HepG2 (cell line): ENCODE data around the gene FAHD2A. TPM values are rescaled to one million over a fixed set of nuclear protein-coding genes. Genes with fewer than 3 reads are reported as not detected.

Experiments
- ATAC-seq: fragments of 200-7000 bp; cut with Tn5 transposase; 3 replicates; pipeline ENCODE4 v1.9.1; 2020; ENCODE audit warnings: mild to moderate bottlenecking, moderate library complexity
- BruUV-seq: library from RNA; stranded (reverse); fragments of 400-500 nt; replicated peaks from 2 replicates; lab custom pipeline; 2021; lab: Mats Ljungman, UMichigan
- CTCF ChIA-PET: fragments of 300-600 bp; formaldehyde crosslinking; extraction: SDS; loops from one replicate; lab custom pipeline; 2021; ENCODE audit warnings: low total read pairs, inconsistent platforms, low intra/inter-chr PET ratio; lab: Yijun Ruan, JAX
- POLR2A ChIA-PET: fragments of 350-600 bp; sonication (Branson Sonifier 250); formaldehyde crosslinking; loops from one replicate; lab custom pipeline; 2020; ENCODE audit warnings: antibody characterized with exemption, inconsistent platforms; lab: Yijun Ruan, JAX
- DNase-seq: peaks from one replicate; pipeline ENCODE4 v3.0.0-alpha.2; 2015; ENCODE audit warnings: low spot score
- FAIRE-seq: peaks from 3 replicates; lab custom pipeline; 2011; peaks lifted over from hg19 to GRCh38; lab: Jason Lieb, UNC
- H2AFZ ChIP-seq: one replicate; pipeline ENCODE4 v1.6.1; 2011; ENCODE audit warnings: low read length, inconsistent platforms
- H3K27ac ChIP-seq: fragments of 300-600 bp; 3 replicates; pipeline ENCODE4 v1.8.0; 2011; ENCODE audit warnings: mixed run types, mild to moderate bottlenecking, mixed read lengths, low read length, inconsistent platforms; ENCODE audit not compliant: insufficient read depth; ENCODE audit errors: extremely low read length
- H3K27me3 ChIP-seq, 2 experiments: fragments of 200-600 bp in 1 of 2; 2 replicates in 1 of 2; 3 replicates in 1 of 2; pipeline versions ENCODE4 v1.6.0 to v1.8.0; 2011; ENCODE audit warnings: low read length in 2 of 2, mild to moderate bottlenecking in 2 of 2, moderate library complexity in 2 of 2, inconsistent platforms in 1 of 2; ENCODE audit not compliant: insufficient read depth in 2 of 2, control insufficient read depth in 1 of 2
- H3K36me3 ChIP-seq, 2 experiments: fragments of 200-600 bp in 1 of 2; replicated peaks in 1 of 2; 2 replicates in 1 of 2; 3 replicates in 1 of 2; pipeline versions ENCODE4 v1.5.1 to v1.8.0; 2011; ENCODE audit warnings: low read length in 2 of 2, inconsistent platforms in 1 of 2; ENCODE audit not compliant: insufficient read depth in 2 of 2, control insufficient read depth in 1 of 2
- H3K4me1 ChIP-seq: 2 replicates; pipeline ENCODE4 v1.5.1; 2012; ENCODE audit warnings: low read length, inconsistent platforms; ENCODE audit not compliant: insufficient read depth
- H3K4me2 ChIP-seq: 2 replicates; pipeline ENCODE4 v1.6.0; 2011; ENCODE audit warnings: low read depth, low read length, inconsistent platforms
- H3K4me3 ChIP-seq, 3 experiments: fragments of 200-600 bp in 1 of 3; sonication (generic), shearing (Covaris generic) in 1 of 3; replicated peaks in 1 of 3; 2 replicates each; pipeline ENCODE4 v1.5.1; 2011 to 2016; ENCODE audit warnings: low read length in 3 of 3, inconsistent platforms in 2 of 3, low read depth in 2 of 3, mild to moderate bottlenecking in 2 of 3, control low read depth in 1 of 3, mixed read lengths in 1 of 3; ENCODE audit not compliant: insufficient read depth in 1 of 3
- H3K79me2 ChIP-seq: one replicate; pipeline ENCODE4 v1.6.1; 2011; ENCODE audit warnings: low read length, inconsistent platforms; ENCODE audit not compliant: insufficient read depth
- H3K9ac ChIP-seq: 2 replicates; pipeline ENCODE4 v1.6.0; 2011; ENCODE audit warnings: mild to moderate bottlenecking, low read depth, low read length, inconsistent platforms; ENCODE audit not compliant: insufficient read depth
- H3K9me3 ChIP-seq: 2 replicates; pipeline ENCODE4 v1.5.1; 2012; ENCODE audit warnings: mild to moderate bottlenecking, low read length
- H4K20me1 ChIP-seq: 2 replicates; pipeline ENCODE4 v1.6.0; 2011; ENCODE audit warnings: inconsistent platforms, mild to moderate bottlenecking, low read length, moderate library complexity; ENCODE audit not compliant: insufficient read depth
- CREM ChIP-seq, 2 experiments: sonication (generic) in 1 of 2; formaldehyde crosslinking in 1 of 2; IDR thresholded peaks; 2 replicates each; pipeline versions ENCODE4 v1.4.0 to v1.6.1; 2016 to 2020; ENCODE audit warnings: antibody characterized with exemption in 1 of 2, mild to moderate bottlenecking in 1 of 2, missing genetic modification reagents in 1 of 2
- GABPA ChIP-seq, 2 experiments: IDR thresholded peaks; 2 replicates each; pipeline ENCODE4 v1.6.1; 2011 to 2016; ENCODE audit warnings: low read depth in 2 of 2, low read length in 1 of 2, missing biosample characterization in 1 of 2, missing genetic modification characterization in 1 of 2
- TCF7L2 ChIP-seq: IDR thresholded peaks from 2 replicates; pipeline ENCODE4 v1.6.1; 2011; ENCODE audit warnings: mild to moderate bottlenecking, low read depth, low read length, moderate library complexity
- ZBTB1 ChIP-seq: sonication (generic); formaldehyde crosslinking; IDR thresholded peaks from 2 replicates; pipeline ENCODE4 v1.4.0; 2020; ENCODE audit warnings: missing genetic modification reagents, borderline replicate concordance
- ZFP36L1 ChIP-seq: sonication (generic); formaldehyde crosslinking; IDR thresholded peaks from 2 replicates; pipeline ENCODE4 v1.8.0; 2022; ENCODE audit warnings: mild to moderate bottlenecking, missing genetic modification reagents, moderate library complexity
- ZFP62 ChIP-seq: sonication (generic); formaldehyde crosslinking; IDR thresholded peaks from 2 replicates; pipeline ENCODE4 v1.4.0; 2020; ENCODE audit warnings: missing genetic modification reagents
- ZNF20 ChIP-seq: sonication (generic); formaldehyde crosslinking; IDR thresholded peaks from 2 replicates; pipeline ENCODE4 v1.4.0; 2020; ENCODE audit warnings: mild to moderate bottlenecking, moderate library complexity, missing genetic modification reagents
- WGBS: methylation state at CpG from one replicate; pipeline ENCODE4 v1.1.6; 2017; ENCODE audit warnings: low lambda C conversion rate; 5-methylcytosine and 5-hydroxymethylcytosine counted together
- in situ Hi-C: cut with HindIII; loops from 2 replicates; pipeline ENCODE4 v1.10.0; 2017; ENCODE audit warnings: low pct_unique_long_range_greater_than_20kb; ENCODE audit not compliant: extremely low pct_ligation_motif_present
- intact Hi-C: fragments of 100-400 bp; cut with micrococcal nuclease; formaldehyde crosslinking; loops from one replicate; pipeline ENCODE4 v1.10.0; 2022; ENCODE audit not compliant: unreplicated experiment
- polyA plus RNA-seq, 8 experiments: library from polyadenylated mRNA; depleted of rRNA in 3 of 8; stranded (reverse) in 7 of 8; unstranded in 1 of 8; fragments of >200 nt; fragmentation: Illumina TruSeq in 4 of 8; extraction: Trizol in 4 of 8; gene quantifications; 2 replicates each; pipeline versions ENCODE4 v1.2.1 to v1.2.3, GENCODE V29; 2011 to 2016; ENCODE audit warnings: low read depth in 4 of 8, missing spikeins in 1 of 8, mixed read lengths in 1 of 8; ENCODE audit not compliant: insufficient read depth in 1 of 8
- total RNA-seq, 5 experiments: library from RNA; depleted of rRNA; stranded (reverse); fragments of >200 nt; fragmentation: Illumina TruSeq; extraction: Trizol; gene quantifications; 2 replicates each; pipeline ENCODE4 v1.2.3, GENCODE V29; 2016; ENCODE audit warnings: low read depth in 1 of 5
- TF ChIP-seq, protein P1 (sequence below): IDR thresholded peaks from 2 replicates; pipeline ENCODE4 v1.6.1; 2016; ENCODE audit warnings: mild to moderate bottlenecking
- TF ChIP-seq, protein P2 (sequence below): sonication (generic); formaldehyde crosslinking; IDR thresholded peaks from one replicate; pipeline ENCODE4 v1.5.1; 2020; ENCODE audit warnings: mild to moderate bottlenecking, missing genetic modification reagents; ENCODE audit errors: not compliant biosample characterization

Gene FAHD2A
- total and polyA plus RNA-seq, 2 of the 13 experiments (the other 11 are each of a cell fraction or from before 2014, with no cell fraction given): 34.0 to 44.2 TPM

DNA sequence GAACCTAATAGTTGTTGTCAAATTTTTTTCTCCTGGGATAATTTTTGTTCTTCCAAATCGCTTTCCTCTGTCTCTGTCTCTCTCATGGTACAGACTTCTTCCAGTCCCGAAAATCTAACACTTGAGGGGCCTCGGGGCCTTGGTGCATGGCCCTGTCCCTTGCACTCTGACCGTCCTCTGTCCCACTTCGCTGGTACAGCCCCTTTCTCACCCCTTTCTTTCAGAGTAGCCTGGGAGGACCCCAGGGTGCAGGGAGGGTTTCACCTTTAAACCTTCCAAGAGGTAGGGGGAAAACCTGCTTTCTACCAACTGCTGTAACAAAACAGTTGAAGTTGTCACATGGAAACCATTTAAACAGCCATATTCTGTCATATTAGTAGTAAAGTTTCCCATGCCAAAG, 22.2 kb upstream of the FAHD2A start (continued):
- TF ChIP-seq, protein P1, sequence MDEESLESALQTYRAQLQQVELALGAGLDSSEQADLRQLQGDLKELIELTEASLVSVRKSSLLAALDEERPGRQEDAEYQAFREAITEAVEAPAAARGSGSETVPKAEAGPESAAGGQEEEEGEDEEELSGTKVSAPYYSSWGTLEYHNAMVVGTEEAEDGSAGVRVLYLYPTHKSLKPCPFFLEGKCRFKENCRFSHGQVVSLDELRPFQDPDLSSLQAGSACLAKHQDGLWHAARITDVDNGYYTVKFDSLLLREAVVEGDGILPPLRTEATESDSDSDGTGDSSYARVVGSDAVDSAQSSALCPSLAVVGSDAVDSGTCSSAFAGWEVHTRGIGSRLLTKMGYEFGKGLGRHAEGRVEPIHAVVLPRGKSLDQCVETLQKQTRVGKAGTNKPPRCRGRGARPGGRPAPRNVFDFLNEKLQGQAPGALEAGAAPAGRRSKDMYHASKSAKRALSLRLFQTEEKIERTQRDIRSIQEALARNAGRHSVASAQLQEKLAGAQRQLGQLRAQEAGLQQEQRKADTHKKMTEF (CRISPR knock-in tag): no peak
- TF ChIP-seq ZBTB1 (CRISPR knock-in tag) (no peak), ZFP36L1 (CRISPR knock-in tag) (no peak), CREM (IDR thresholded peaks at IDR 0.05) (no peak), CREM (CRISPR knock-in tag; IDR thresholded peaks at IDR 0.05) (no peak)

DNA sequence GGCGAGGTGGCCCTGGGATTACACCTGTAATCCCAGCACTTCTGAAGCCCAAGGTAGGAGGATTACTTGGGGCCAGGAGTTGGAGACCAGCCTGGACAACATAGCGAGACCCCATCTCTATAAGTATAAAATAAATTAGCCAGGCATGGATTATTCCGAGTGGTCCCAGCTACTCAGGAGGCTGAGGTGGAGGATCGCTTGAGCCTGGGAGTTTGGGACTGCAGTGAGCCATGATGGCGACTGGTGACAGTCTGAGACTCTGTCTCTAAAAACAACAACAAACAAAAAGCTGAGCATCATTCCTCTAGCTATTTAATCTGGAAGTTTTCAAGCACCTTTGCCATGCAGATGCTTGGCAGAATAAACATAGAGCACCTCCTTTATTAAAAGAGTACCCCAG, 21.8 kb upstream of the FAHD2A start:
- peaks cover 0 to 31% of the 10 kb centered on the region in 2 experiments; a peak in 2 of 5 replicates for H3K27me3 ChIP-seq
- WGBS: 44% methylated on average over 5 of the region's 5 CpGs
- ChIA-PET POLR2A (no interaction called here), CTCF (no interaction called here)
- no peaks in the 10 kb centered on the region for H3K79me2 ChIP-seq
- H2AFZ ChIP-seq: no peak overlapping the region
- no peak for FAIRE-seq
- no peak overlapping the region for H3K4me3 ChIP-seq
- no peak overlapping the region for H3K27ac ChIP-seq
- H3K36me3 ChIP-seq: no peaks in the 10 kb centered on the region
- H3K4me1 ChIP-seq: peaks cover 23% of the 10 kb centered on the region
- no TSS peak for BruUV-seq
- H3K9me3 ChIP-seq: no peaks in the 10 kb centered on the region
- TF ChIP-seq TCF7L2 (no peak), ZNF20 (no peak), ZFP62 (CRISPR knock-in tag) (no peak), GABPA (IDR thresholded peaks at IDR 0.05; ENCODE audit: low read depth, low read length) (no peak), GABPA (CRISPR knock-in tag; IDR thresholded peaks at IDR 0.05; ENCODE audit: low read depth) (no peak)
- TF ChIP-seq, protein P2, sequence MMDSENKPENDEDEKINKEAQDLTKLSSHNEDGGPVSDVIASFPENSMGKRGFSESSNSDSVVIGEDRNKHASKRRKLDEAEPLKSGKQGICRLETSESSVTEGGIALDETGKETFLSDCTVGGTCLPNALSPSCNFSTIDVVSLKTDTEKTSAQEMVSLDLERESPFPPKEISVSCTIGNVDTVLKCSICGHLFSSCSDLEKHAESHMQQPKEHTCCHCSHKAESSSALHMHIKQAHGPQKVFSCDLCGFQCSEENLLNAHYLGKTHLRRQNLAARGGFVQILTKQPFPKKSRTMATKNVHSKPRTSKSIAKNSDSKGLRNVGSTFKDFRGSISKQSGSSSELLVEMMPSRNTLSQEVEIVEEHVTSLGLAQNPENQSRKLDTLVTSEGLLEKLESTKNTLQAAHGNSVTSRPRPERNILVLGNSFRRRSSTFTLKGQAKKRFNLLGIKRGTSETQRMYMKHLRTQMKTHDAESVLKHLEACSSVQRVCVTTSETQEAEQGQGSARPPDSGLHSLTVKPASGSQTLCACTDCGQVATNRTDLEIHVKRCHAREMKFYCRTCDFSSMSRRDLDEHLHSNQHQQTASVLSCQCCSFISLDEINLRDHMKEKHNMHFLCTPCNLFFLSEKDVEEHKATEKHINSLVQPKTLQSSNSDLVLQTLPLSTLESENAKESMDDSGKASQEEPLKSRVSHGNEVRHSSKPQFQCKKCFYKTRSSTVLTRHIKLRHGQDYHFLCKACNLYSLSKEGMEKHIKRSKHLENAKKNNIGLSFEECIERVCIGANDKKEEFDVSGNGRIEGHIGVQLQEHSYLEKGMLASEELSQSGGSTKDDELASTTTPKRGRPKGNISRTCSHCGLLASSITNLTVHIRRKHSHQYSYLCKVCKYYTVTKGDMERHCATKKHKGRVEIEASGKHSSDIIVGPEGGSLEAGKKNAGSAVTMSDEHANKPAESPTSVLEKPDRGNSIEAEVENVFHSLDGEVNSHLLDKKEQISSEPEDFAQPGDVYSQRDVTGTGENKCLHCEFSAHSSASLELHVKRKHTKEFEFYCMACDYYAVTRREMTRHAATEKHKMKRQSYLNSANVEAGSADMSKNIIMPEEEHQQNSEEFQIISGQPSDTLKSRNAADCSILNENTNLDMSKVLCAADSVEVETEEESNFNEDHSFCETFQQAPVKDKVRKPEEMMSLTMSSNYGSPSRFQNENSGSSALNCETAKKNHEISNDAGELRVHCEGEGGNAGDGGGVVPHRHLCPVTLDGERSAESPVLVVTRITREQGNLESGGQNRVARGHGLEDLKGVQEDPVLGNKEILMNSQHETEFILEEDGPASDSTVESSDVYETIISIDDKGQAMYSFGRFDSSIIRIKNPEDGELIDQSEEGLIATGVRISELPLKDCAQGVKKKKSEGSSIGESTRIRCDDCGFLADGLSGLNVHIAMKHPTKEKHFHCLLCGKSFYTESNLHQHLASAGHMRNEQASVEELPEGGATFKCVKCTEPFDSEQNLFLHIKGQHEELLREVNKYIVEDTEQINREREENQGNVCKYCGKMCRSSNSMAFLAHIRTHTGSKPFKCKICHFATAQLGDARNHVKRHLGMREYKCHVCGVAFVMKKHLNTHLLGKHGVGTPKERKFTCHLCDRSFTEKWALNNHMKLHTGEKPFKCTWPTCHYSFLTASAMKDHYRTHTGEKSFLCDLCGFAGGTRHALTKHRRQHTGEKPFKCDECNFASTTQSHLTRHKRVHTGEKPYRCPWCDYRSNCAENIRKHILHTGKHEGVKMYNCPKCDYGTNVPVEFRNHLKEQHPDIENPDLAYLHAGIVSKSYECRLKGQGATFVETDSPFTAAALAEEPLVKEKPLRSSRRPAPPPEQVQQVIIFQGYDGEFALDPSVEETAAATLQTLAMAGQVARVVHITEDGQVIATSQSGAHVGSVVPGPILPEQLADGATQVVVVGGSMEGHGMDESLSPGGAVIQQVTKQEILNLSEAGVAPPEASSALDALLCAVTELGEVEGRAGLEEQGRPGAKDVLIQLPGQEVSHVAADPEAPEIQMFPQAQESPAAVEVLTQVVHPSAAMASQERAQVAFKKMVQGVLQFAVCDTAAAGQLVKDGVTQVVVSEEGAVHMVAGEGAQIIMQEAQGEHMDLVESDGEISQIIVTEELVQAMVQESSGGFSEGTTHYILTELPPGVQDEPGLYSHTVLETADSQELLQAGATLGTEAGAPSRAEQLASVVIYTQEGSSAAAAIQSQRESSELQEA (CRISPR knock-in tag): no peak
- TF ChIP-seq, all 625 proteins: peak for 0
- intact Hi-C loops: no loop called here
- no peak for ATAC-seq
- no peak overlapping the region for H3K4me2 ChIP-seq
- no peak for DNase-seq
- H4K20me1 ChIP-seq: no peaks in the 10 kb centered on the region
- H3K9ac ChIP-seq: no peak overlapping the region
- in situ Hi-C loops: no loop called here
